ENCODE results near the gene SLC25A41. TPM values are rescaled to one million over a fixed set of nuclear protein-coding genes. Genes with fewer than 3 reads are reported as not detected.
A peak's percentile ranks its signal among the peaks of the same experiment; 100 is the strongest.

Gene SLC25A41
- total and polyA plus RNA-seq, 11 donors = 0.17 to 1.4 (median 0.50) TPM; not detected in 2

DNA sequence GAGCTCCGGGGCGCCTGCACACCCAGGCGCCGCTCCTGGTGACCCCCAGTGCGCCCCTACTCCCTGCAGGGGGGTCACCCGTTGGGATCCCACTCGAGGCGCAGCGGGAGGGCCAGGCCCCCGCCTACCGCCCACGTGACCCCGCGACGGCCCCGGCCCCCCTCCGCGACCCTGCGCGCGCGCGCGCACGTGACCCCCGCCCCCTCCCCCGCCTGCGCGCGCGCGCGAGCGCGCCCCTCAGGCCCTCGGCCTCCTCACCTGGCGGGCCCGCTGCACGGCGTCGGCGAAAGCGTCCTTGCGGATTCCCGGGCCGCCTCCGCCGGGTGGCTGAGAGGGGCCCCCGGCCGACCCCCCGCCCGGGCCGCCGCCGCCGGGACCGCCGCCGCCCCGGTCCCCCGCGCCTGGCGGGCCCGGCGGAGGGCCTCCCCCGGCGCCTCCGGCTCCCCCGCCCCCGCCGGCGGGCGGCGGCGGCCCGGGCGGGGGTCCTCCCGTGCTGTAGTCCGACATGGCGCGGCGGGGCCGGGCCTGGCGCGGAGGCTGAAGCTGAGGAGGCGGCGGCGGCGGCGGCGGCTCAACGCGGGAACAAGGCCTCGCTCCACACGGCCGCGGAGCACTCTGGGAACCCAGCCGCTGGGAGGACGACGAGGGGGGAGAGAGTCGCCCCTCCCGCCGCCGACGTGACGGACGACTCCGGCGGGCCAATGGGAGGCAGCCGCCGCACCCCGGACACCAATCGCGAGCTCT is 9.2 kb downstream of the SLC25A41 start, which contains the start of gene KHSRP:
Gene KHSRP, minus strand, starts transcription at position 617 of the 744 bp plus-strand sequence. Its CDS starts 110 bp downstream, at position 507.
- Histone ChIP-seq H3K4me1 (peaks cover 0 to 41% (median 21%) of the 10 kb centered on the region in 12 donors), H3K27me3 (no peaks in the 10 kb centered on the region), H3K27ac (peak within 1 kb of the TSS; percentile 59 to 89 (median 84)), H3K9me3 (no peaks in the 10 kb centered on the region), H3K36me3 (peaks cover 0 to 30% (median 24%) of the 10 kb centered on the region in 9 donors), H3K4me3 (peak within 1 kb of the TSS; percentile 63 to 96 (median 78))
- TF ChIP-seq POLR2A (IDR thresholded peaks at IDR 0.05) = peak; percentile 28 to 86
- TF ChIP-seq, protein P1, sequence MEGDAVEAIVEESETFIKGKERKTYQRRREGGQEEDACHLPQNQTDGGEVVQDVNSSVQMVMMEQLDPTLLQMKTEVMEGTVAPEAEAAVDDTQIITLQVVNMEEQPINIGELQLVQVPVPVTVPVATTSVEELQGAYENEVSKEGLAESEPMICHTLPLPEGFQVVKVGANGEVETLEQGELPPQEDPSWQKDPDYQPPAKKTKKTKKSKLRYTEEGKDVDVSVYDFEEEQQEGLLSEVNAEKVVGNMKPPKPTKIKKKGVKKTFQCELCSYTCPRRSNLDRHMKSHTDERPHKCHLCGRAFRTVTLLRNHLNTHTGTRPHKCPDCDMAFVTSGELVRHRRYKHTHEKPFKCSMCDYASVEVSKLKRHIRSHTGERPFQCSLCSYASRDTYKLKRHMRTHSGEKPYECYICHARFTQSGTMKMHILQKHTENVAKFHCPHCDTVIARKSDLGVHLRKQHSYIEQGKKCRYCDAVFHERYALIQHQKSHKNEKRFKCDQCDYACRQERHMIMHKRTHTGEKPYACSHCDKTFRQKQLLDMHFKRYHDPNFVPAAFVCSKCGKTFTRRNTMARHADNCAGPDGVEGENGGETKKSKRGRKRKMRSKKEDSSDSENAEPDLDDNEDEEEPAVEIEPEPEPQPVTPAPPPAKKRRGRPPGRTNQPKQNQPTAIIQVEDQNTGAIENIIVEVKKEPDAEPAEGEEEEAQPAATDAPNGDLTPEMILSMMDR (IDR thresholded peaks at IDR 0.05) = no peak
- DNase-seq (peak in 4 of 5 donors; percentile 44 to 70 (median 50)), ATAC-seq (no peak)
- intact Hi-C loops (cut with DNase I) = loop anchor here in 3 of 10 donors (2.0 to 5.0 kb wide), 3 partner anchors 32 to 52 kb away; partner anchors contain the start of genes ALKBH7 (in 3 of the 3) and GTF2F1 (in 1 of the 3)
- WGBS, 4 donors = 1 to 2% (median 1%) methylated on average over 23 to 114 of the region's 114 CpGs

DNA sequence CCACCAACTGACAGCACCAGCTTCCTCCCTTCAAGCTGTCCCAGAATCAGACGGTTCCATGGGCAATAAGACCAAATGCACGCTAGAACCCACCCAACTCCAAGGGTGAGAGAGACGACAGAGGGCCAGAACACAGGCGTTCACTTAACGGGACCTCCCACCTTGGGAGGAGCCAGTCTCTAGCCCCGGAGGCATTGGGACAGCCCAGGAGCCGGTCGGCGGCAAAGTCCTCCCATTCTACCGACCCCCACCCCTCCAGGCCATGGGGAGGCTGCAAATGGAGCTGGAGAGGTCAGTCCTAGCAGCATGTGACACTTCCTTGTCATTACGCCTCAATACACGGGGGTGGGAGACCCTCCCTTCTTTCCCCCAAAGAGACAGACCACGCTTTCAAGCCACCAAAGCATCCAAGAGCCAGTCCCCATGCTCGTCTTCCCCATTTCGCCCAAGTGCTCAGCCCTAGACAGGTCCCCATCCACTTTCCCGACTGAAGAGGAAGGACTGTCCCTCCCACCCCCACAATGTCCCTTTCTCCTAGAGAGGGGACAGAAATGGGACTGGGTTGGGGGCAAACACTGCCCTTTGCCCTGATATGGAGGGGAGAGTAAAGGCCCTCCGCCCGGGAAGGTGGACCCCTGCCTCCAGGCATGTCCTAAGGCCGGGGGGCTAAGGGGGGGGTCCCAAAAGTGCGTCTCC is 9.9 kb downstream of the SLC25A41 start:
- Histone ChIP-seq H3K9me3 (no peaks in the 10 kb centered on the region), H3K4me1 (peaks cover 0 to 41% (median 21%) of the 10 kb centered on the region in 12 donors), H3K36me3 (peaks cover 0 to 38% (median 31%) of the 10 kb centered on the region in 9 donors), H3K27me3 (no peaks in the 10 kb centered on the region), H3K27ac (peak overlapping the region in 11 of 12 donors; percentile 25 to 78 (median 71)), H3K4me3 (peak overlapping the region; percentile 63 to 96 (median 78))
- TF ChIP-seq, protein P1 (IDR thresholded peaks at IDR 0.05) = no peak
- TF ChIP-seq POLR2A (IDR thresholded peaks at IDR 0.05) = no peak
- intact Hi-C loops (cut with DNase I) = loop anchor here in 3 of 10 donors (2.0 to 5.0 kb wide), 3 partner anchors 31 to 51 kb away; partner anchors contain the start of genes ALKBH7 (in 3 of the 3) and GTF2F1 (in 1 of the 3)
- ATAC-seq (no peak), DNase-seq (peak in 1 of 5 donors; percentile 36)
- 1 to 3% (median 2%) methylated on average over 8 to 20 of the region's 20 CpGs for WGBS, 4 donors

DNA sequence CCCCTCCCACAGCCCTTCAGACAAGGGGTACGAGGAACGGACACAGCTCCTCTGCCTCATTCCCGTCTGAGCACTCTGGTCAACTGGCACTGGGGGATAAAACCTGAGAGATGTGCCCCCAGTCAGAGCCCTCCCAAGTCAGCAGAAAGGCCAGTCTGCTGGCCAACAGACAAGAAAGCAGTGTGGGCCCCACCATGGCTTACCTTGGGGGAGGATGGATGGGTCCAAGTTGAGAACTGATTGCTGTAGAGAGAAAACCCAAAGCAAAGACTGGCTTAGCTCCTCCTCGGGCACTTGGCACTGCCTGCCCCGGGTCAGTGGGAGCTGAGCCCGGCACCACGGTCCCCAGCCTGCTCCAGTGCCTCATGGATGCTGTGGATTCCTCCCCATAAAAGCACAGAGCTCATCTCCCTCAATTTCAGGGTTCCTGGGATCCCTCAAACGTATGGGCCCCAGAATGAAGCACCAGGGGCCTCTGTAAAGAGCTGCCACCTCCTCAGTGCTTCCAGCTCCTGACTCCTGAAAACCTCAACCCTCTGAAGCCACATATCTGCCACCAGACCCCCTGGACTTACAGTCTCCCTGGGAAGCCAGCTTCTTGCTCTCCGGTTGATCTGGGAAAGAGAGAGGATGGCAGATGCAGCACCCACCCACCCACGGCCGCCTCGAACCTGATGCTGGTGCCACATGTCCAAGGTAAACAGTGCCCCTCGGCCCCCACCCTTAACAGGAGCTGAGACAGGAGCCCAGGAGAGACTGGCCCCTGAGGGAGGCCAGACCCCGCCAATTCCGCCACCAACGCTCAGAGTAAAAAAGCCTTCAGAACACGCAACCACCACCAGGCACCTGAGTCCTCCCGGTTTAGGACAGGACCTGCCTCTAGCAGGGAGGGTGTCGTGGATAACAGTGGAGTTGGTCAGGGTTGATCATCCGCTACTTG is 12.2 kb downstream of the SLC25A41 start:
- no peak overlapping the region for H3K4me3 ChIP-seq
- DNase-seq (no peak), ATAC-seq (no peak)
- H3K9me3 ChIP-seq = no peaks in the 10 kb centered on the region
- 75 to 80% (median 78%) methylated on average over 19 to 20 of the region's 20 CpGs for WGBS, 4 donors
- peaks cover 0 to 61% (median 54%) of the 10 kb centered on the region in 9 donors for H3K36me3 ChIP-seq
- H3K27me3 ChIP-seq = no peaks in the 10 kb centered on the region
- H3K4me1 ChIP-seq = peaks cover 0 to 41% (median 21%) of the 10 kb centered on the region in 12 donors
- TF ChIP-seq POLR2A (IDR thresholded peaks at IDR 0.05) = no peak
- intact Hi-C loops (cut with DNase I) = loop anchor here in 1 of 10 donors (5.0 kb wide), 1 partner anchor 49 kb away; the partner anchor contains the start of gene ALKBH7
- no peak overlapping the region for H3K27ac ChIP-seq

DNA sequence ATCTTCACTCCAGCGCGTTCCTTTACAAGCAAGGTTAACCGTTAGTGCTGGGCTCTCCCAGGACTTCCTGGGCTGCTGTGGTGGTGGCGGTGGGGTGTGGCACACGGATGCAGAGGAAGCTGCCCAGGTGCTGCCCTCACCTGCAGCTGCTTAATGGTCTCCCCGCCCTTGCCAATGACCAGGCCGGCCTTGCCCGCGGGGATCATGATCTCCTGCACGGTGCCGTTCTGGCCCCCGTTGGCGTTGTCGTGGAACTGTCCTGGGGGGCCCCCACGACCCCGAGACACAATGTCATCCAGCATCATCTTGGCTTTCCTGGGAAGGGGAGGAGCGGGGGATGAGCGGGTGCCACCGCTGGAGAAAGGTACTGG is 15.0 kb downstream of the SLC25A41 start:
- Histone ChIP-seq H3K4me1 (peaks cover 0 to 30% (median 16%) of the 10 kb centered on the region in 12 donors), H3K27ac (no peak overlapping the region), H3K27me3 (no peaks in the 10 kb centered on the region), H3K9me3 (no peaks in the 10 kb centered on the region), H3K4me3 (no peak overlapping the region), H3K36me3 (peaks cover 0 to 87% (median 81%) of the 10 kb centered on the region in 9 donors)
- ATAC-seq (no peak), DNase-seq (no peak)
- intact Hi-C loops (cut with DNase I) = loop anchor here in 1 of 10 donors (10.0 kb wide), 1 partner anchor 214 kb away; no protein-coding TSS in a partner anchor
- 92 to 99% (median 94%) methylated on average over 7 to 19 of the region's 19 CpGs for WGBS, 4 donors
- TF ChIP-seq, protein P1 (IDR thresholded peaks at IDR 0.05) = no peak
- TF ChIP-seq POLR2A (IDR thresholded peaks at IDR 0.05) = no peak
